Ovary (tissue), 3 donors: ENCODE measurements around the gene STYK1.

Experiments used
- POLR2A ChIP-seq: fragments of 450-650 bp; IDR thresholded peaks from one replicate; pipeline ENCODE4 v1.6.1; 2017; ENCODE audit warnings: antibody characterized with exemption, mild to moderate bottlenecking, moderate library complexity
- TF ChIP-seq, protein P1 (sequence below), 3 donors: fragments of 450-650 bp in 2 of 3; fragments of 200-600 bp in 1 of 3; IDR thresholded peaks; one replicate each; pipeline versions ENCODE4 v1.5.1 to v1.8.0; 2016 to 2022; ENCODE audit warnings: antibody characterized with exemption in 3 of 3, mild to moderate bottlenecking in 1 of 3
- donor health status: DM: no; HTN: no; CAD: no.

DNA sequence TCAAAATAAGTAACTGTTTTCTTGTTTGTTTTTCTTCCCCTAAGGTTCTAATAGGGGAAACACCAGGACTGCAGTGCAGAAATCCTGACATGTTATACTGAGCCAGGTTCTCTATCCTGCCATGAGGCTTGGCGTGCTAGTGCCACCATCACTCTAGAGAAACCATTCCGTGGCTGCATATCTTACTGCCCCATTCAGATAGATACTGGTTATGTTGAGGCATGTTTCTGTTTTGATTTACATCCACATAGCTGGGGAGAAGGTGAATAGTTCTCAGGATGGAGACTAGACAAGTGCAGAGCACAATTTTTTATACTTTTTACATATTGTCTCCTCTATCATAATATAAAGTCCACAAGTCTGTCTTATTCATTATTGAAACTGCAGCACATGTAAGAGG, 72.0 kb downstream of the STYK1 start:
- TF ChIP-seq, protein P1, sequence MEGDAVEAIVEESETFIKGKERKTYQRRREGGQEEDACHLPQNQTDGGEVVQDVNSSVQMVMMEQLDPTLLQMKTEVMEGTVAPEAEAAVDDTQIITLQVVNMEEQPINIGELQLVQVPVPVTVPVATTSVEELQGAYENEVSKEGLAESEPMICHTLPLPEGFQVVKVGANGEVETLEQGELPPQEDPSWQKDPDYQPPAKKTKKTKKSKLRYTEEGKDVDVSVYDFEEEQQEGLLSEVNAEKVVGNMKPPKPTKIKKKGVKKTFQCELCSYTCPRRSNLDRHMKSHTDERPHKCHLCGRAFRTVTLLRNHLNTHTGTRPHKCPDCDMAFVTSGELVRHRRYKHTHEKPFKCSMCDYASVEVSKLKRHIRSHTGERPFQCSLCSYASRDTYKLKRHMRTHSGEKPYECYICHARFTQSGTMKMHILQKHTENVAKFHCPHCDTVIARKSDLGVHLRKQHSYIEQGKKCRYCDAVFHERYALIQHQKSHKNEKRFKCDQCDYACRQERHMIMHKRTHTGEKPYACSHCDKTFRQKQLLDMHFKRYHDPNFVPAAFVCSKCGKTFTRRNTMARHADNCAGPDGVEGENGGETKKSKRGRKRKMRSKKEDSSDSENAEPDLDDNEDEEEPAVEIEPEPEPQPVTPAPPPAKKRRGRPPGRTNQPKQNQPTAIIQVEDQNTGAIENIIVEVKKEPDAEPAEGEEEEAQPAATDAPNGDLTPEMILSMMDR (IDR thresholded peaks at IDR 0.05), result no peak
- no peak for TF ChIP-seq POLR2A
